Suprapubic skin (tissue), 4 donors: ENCODE data around the gene GDPD5. TPM values are rescaled to one million over a fixed set of nuclear protein-coding genes. Genes with fewer than 3 reads are reported as not detected.

Experiments used
- DNase-seq, 2 donors: peaks; one replicate each; pipeline ENCODE4 v3.0.0-alpha.2; 2019; ENCODE audit warnings: low spot score in 2 of 2
- H3K27ac ChIP-seq: fragments of 200-600 bp; sonication (generic); one replicate; pipeline ENCODE4 v1.5.1; 2019
- H3K27me3 ChIP-seq: fragments of 200-600 bp; sonication (generic); one replicate; pipeline ENCODE4 v1.5.1; 2019
- H3K36me3 ChIP-seq: fragments of 200-600 bp; sonication (generic); one replicate; pipeline ENCODE4 v1.5.1; 2019
- H3K4me1 ChIP-seq: fragments of 200-600 bp; sonication (generic); one replicate; pipeline ENCODE4 v1.5.1; 2019
- H3K4me3 ChIP-seq: fragments of 200-600 bp; sonication (generic); one replicate; pipeline ENCODE4 v1.5.1; 2019; ENCODE audit warnings: mild to moderate bottlenecking
- H3K9me3 ChIP-seq: fragments of 200-600 bp; sonication (generic); one replicate; pipeline ENCODE4 v1.5.1; 2019
- EP300 ChIP-seq: sonication (generic); formaldehyde crosslinking; IDR thresholded peaks from one replicate; pipeline ENCODE4 v1.6.1; 2017; ENCODE audit warnings: antibody characterized with exemption
- POLR2A ChIP-seq, 2 donors: fragments of 450-650 bp; IDR thresholded peaks; one replicate each; pipeline ENCODE4 v1.6.1; 2017; ENCODE audit warnings: antibody characterized with exemption in 2 of 2, mild to moderate bottlenecking in 2 of 2, moderate library complexity in 2 of 2
- POLR2AphosphoS5 ChIP-seq, 3 donors: sonication (generic); formaldehyde crosslinking; IDR thresholded peaks; one replicate each; pipeline ENCODE4 v1.6.1; 2017; ENCODE audit warnings: antibody characterized with exemption in 3 of 3
- WGBS: methylation state at CpG from one replicate; pipeline ENCODE4 v1.1.5; 2018; 5-methylcytosine and 5-hydroxymethylcytosine counted together
- total RNA-seq, 4 donors: library from RNA; depleted of rRNA; stranded (reverse); fragments of >200 nt; gene quantifications; one replicate each; pipeline ENCODE4 v1.1.0, GENCODE V29; 2016
- TF ChIP-seq, protein P1 (sequence below), 2 donors: fragments of 200-600 bp in 1 of 2; fragments of 450-650 bp in 1 of 2; sonication (generic) in 1 of 2; IDR thresholded peaks; one replicate each; pipeline ENCODE4 v1.5.1; 2016 to 2019; ENCODE audit warnings: antibody characterized with exemption in 2 of 2, mild to moderate bottlenecking in 1 of 2, moderate library complexity in 1 of 2

GDPD5 gene
- total RNA-seq, 4 donors from 2014 or later, result 2.3 to 13.4 (median 5.4) TPM

DNA sequence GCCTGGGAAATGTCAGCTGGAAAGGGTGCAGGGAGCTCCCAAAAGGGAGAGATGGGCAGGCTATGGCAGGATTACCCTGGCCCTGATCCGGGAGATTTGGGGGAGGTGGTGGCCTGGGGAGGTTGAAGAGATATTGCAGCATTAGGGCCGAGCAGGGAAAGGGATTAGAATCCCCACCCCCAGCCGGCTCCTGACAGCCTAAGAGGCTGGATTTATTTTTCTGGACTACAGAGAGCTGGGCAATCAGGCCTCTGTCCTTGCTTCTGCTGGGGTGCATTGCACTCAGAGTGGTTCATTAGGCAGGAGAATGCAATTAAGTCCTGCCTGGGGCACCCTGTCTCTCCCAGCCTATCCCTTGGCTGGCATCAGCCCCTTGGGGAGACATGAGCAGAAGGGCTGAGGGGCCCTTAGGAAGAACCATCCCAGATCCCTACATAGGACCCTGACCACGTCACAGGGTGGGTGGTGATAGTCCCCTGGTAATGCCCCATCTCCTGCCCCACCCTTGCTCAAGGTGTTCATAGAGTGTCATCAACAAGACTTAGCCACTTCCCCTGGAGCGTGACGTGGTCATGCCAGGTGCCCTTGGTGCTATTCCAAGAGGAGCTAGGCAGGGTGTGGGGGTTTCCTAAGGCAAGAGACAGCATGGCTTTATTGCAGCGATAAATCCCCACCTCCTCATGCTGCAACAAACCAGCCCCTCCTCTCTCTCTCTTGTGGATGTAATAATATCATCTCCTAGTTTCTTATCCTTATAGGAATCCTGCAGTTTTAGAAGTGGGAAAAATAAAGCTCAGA is 54.4 kb downstream of the GDPD5 start:
- 56% methylated on average over 6 of the region's 7 CpGs for WGBS
- H3K9me3 ChIP-seq, result no peaks in the 10 kb centered on the region

DNA sequence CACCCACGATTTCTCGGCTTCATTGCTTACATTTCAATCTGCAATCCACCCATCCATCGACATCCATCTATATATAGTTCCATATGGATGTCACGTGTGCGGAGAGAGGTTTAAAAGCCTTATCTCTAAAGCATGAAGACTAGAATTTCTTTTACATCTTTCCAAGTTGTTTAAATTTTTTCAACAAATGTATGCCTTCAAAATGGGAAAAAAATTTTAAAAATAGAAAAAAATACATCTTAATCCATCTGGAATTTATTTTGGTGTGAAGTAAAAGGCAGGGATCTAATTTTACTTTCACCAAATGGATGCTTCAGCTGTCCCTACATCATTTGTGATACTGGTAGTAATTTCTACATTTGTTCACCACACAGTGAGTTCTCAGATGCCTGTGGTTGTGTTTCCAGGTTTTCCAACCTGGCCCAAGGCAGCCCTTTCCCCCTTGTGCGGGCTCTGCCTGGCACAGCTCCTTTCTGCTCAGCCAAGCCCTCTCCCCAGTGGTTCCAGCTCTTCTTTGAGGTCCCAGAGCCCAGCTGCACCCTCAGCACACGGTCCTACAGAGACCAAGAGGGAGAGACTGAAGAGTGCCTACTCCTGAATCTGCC is 55.2 kb downstream of the GDPD5 start:
- H3K36me3 ChIP-seq, result no peaks in the 10 kb centered on the region
- no peak overlapping the region for H3K4me3 ChIP-seq
- no peak for DNase-seq
- no peaks in the 10 kb centered on the region for H3K27me3 ChIP-seq
- H3K27ac ChIP-seq, result no peak overlapping the region
- WGBS, result 78% methylated on average over 7 of the region's 7 CpGs
- H3K9me3 ChIP-seq, result no peaks in the 10 kb centered on the region
- no peak for TF ChIP-seq POLR2A (IDR thresholded peaks at IDR 0.05)
- TF ChIP-seq EP300, result no peak
- no peak for TF ChIP-seq POLR2AphosphoS5 (IDR thresholded peaks at IDR 0.05)
- TF ChIP-seq, protein P1, sequence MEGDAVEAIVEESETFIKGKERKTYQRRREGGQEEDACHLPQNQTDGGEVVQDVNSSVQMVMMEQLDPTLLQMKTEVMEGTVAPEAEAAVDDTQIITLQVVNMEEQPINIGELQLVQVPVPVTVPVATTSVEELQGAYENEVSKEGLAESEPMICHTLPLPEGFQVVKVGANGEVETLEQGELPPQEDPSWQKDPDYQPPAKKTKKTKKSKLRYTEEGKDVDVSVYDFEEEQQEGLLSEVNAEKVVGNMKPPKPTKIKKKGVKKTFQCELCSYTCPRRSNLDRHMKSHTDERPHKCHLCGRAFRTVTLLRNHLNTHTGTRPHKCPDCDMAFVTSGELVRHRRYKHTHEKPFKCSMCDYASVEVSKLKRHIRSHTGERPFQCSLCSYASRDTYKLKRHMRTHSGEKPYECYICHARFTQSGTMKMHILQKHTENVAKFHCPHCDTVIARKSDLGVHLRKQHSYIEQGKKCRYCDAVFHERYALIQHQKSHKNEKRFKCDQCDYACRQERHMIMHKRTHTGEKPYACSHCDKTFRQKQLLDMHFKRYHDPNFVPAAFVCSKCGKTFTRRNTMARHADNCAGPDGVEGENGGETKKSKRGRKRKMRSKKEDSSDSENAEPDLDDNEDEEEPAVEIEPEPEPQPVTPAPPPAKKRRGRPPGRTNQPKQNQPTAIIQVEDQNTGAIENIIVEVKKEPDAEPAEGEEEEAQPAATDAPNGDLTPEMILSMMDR (IDR thresholded peaks at IDR 0.05), result no peak
- peaks cover 36% of the 10 kb centered on the region for H3K4me1 ChIP-seq

More for the DNA sequence above, 54.4 kb downstream of the GDPD5 start:
- DNase-seq, result no peak
- TF ChIP-seq, protein P1 (IDR thresholded peaks at IDR 0.05), result no peak
- TF ChIP-seq POLR2AphosphoS5 (IDR thresholded peaks at IDR 0.05) (no peak), EP300 (no peak), POLR2A (IDR thresholded peaks at IDR 0.05) (no peak)
- Histone ChIP-seq H3K4me3 (no peak overlapping the region), H3K27ac (no peak overlapping the region), H3K27me3 (no peaks in the 10 kb centered on the region), H3K4me1 (peaks cover 39% of the 10 kb centered on the region), H3K36me3 (no peaks in the 10 kb centered on the region)

DNA sequence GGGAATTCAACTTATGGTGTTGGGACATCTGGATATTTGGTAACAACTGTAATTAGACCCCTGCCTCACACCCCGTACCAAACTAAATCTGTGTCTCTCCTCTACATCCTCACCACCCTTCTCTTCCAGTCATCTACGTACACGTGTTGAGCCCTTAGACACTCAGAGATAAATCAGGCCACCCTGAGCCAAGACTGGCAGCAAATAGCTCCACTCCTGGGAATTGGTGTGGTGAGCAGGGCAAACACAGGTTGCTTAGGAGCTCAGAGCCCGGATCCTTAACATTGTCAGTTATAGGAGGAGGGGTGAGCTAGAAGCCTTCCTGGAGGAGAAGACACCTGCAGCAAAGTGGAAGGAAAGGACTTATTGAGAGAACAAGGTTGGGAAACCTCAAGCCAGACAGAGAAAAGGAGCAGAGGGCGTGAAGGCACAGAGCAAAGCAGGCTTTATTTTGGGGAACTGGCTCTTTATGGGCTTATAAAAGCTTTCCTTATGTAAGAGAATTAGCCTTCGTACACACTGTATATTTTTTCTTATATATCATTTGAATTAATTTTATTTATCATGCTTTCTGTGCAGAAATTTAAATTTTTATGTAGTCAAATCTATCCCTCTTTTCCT is 55.8 kb downstream of the GDPD5 start:
- no peaks in the 10 kb centered on the region for H3K27me3 ChIP-seq
- H3K4me1 ChIP-seq, result peaks cover 29% of the 10 kb centered on the region
- H3K36me3 ChIP-seq, result no peaks in the 10 kb centered on the region
- 71% methylated on average over 6 of the region's 6 CpGs for WGBS
- no peak for DNase-seq
- H3K9me3 ChIP-seq, result no peaks in the 10 kb centered on the region
- H3K27ac ChIP-seq, result no peak overlapping the region
- H3K4me3 ChIP-seq, result no peak overlapping the region
- TF ChIP-seq, protein P1 (IDR thresholded peaks at IDR 0.05), result no peak
- TF ChIP-seq POLR2AphosphoS5 (IDR thresholded peaks at IDR 0.05) (no peak), POLR2A (IDR thresholded peaks at IDR 0.05) (no peak), EP300 (no peak)

DNA sequence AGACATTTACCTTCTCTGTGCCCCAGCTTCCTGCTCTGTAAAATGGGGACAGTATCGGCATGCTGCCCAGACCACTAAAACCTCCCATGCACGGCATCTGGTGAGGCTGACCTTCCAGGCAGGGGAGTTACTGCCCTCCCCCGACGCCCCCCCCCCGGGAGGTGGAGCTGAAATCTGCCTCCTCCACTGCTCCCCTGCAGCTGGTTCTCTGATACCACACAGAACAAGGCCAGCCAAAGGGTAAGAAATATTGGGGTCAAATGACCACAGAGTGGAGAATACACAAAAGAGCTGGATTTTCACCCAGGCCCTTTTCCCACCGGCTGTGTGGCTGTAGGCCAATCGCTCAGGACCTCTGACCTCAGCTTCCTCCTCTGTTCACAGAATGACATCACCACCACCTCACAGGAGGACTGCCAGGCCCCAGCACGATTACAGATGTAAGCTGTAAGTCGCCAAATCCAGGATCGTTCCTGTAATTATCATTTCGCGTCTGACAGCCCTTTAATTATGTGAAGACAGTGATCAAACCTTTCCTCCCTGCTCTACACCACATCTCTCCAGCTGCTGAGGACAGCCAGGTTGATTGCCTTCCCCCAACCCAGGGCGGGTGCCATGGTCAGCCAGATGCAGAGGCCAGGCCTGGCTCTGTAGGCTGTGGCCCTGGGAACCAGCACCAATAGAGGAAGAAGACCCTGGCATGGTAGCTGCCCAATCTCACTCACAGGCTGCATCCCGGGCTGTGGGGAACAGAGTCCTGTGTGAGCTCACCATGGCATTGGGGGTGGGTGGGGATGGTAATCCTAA is 57.0 kb downstream of the GDPD5 start:
- WGBS, result 62% methylated on average over 10 of the region's 14 CpGs
- Histone ChIP-seq H3K9me3 (no peaks in the 10 kb centered on the region), H3K27ac (no peak overlapping the region), H3K27me3 (no peaks in the 10 kb centered on the region), H3K4me1 (peaks cover 21% of the 10 kb centered on the region), H3K4me3 (no peak overlapping the region), H3K36me3 (no peaks in the 10 kb centered on the region)
- TF ChIP-seq POLR2A (IDR thresholded peaks at IDR 0.05) (no peak), EP300 (no peak), POLR2AphosphoS5 (IDR thresholded peaks at IDR 0.05) (no peak)
- TF ChIP-seq, protein P1 (IDR thresholded peaks at IDR 0.05), result no peak
- no peak for DNase-seq
